HEK293T (cell line): ENCODE measurements around the gene DACH1.

Experiments
- CTCF ChIA-PET: fragments of 350-600 bp; formaldehyde crosslinking; extraction: SDS; loops from one replicate; lab custom pipeline; 2021; ENCODE audit warnings: antibody characterized with exemption, inconsistent platforms; lab: Yijun Ruan, JAX
- POLR2A ChIA-PET: fragments of 350-600 bp; formaldehyde crosslinking; extraction: SDS; loops from one replicate; lab custom pipeline; 2020; ENCODE audit warnings: antibody characterized with exemption, inconsistent platforms; lab: Yijun Ruan, JAX
- DNase-seq: peaks from one replicate; pipeline ENCODE4 v3.0.0; 2012; ENCODE audit warnings: mixed read lengths; ENCODE audit errors: extremely low spot score
- ARNT ChIP-seq: fragments of 450-650 bp; IDR thresholded peaks from 2 replicates; pipeline ENCODE4 v1.6.1; 2017; ENCODE audit warnings: mild to moderate bottlenecking
- BHLHE40 ChIP-seq: fragments of 450-650 bp; IDR thresholded peaks from 2 replicates; pipeline ENCODE4 v1.6.1; 2016; ENCODE audit warnings: mild to moderate bottlenecking, moderate library complexity, borderline replicate concordance
- CTBP1 ChIP-seq: fragments of 450-650 bp; IDR thresholded peaks from 2 replicates; pipeline ENCODE4 v1.6.1; 2016; ENCODE audit warnings: borderline replicate concordance
- ELF4 ChIP-seq: fragments of 450-650 bp; IDR thresholded peaks from 2 replicates; pipeline ENCODE4 v1.6.1; 2017; ENCODE audit warnings: antibody characterized with exemption
- FOXA1 ChIP-seq: fragments of 450-650 bp; IDR thresholded peaks from 2 replicates; pipeline ENCODE4 v1.6.1; 2016; ENCODE audit warnings: mild to moderate bottlenecking
- FOXK2 ChIP-seq: fragments of 450-650 bp; IDR thresholded peaks from 2 replicates; pipeline ENCODE4 v1.6.1; 2016; ENCODE audit warnings: mild to moderate bottlenecking
- FOXM1 ChIP-seq: fragments of 450-650 bp; IDR thresholded peaks from 2 replicates; pipeline ENCODE4 v1.6.1; 2017; ENCODE audit warnings: mild to moderate bottlenecking, borderline replicate concordance
- HDGF ChIP-seq: fragments of 450-650 bp; IDR thresholded peaks from 2 replicates; pipeline ENCODE4 v1.6.1; 2017; ENCODE audit warnings: antibody characterized with exemption, borderline replicate concordance
- L3MBTL2 ChIP-seq: fragments of 450-650 bp; conservative IDR thresholded peaks from 2 replicates; pipeline ENCODE4 v1.6.1; 2016; ENCODE audit warnings: mild to moderate bottlenecking
- LEF1 ChIP-seq: fragments of 450-650 bp; IDR thresholded peaks from 2 replicates; pipeline ENCODE4 v1.6.1; 2017; ENCODE audit warnings: mild to moderate bottlenecking, borderline replicate concordance
- NFRKB ChIP-seq: fragments of 450-650 bp; IDR thresholded peaks from 2 replicates; pipeline ENCODE4 v1.6.1; 2016; ENCODE audit warnings: mild to moderate bottlenecking, moderate library complexity
- PKNOX1 ChIP-seq: fragments of 450-650 bp; IDR thresholded peaks from 2 replicates; pipeline ENCODE4 v1.6.1; 2016
- SP1 ChIP-seq: fragments of 450-650 bp; IDR thresholded peaks from 2 replicates; pipeline ENCODE4 v1.6.1; 2017
- SUZ12 ChIP-seq: fragments of 450-650 bp; IDR thresholded peaks from 2 replicates; pipeline ENCODE4 v1.6.1; 2016; ENCODE audit warnings: mild to moderate bottlenecking
- TARDBP ChIP-seq: fragments of 450-650 bp; IDR thresholded peaks from 2 replicates; pipeline ENCODE4 v1.6.1; 2016
- ZNF384 ChIP-seq: fragments of 450-650 bp; IDR thresholded peaks from 2 replicates; pipeline ENCODE4 v1.6.1; 2016

Gene DACH1

DNA sequence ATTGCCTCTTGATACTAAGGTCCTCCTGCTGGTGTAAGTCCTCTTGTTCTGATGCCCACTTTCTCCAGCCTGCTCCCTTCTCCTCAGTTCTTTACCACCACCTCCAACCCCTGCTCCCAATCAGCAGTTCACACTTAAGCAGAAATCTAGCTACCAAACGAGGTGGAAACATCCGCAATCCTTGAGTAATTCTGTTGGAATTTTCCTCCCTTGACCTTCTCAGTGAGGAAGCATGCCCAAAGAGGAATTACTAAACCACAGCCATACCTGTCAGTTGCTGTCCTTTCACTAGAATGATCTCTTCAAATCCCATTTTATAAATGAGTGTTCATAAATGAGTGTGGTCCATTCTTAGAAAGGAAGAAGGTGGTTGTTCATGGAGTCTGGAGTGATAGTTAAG lies 289.9 kb downstream of the DACH1 start:
- POLR2A ChIA-PET: no interaction called here
- no peak for TF ChIP-seq FOXM1
- TF ChIP-seq ARNT: no peak
- TF ChIP-seq BHLHE40: no peak
- TF ChIP-seq HDGF: no peak
- TF ChIP-seq SUZ12: no peak
- TF ChIP-seq SP1: no peak
- no peak for TF ChIP-seq LEF1
- no peak for TF ChIP-seq L3MBTL2
- no peak for TF ChIP-seq CTBP1
- TF ChIP-seq ZNF384: no peak
- no peak for TF ChIP-seq NFRKB
- TF ChIP-seq ELF4: no peak
- CTCF ChIA-PET: interaction anchor here (0.5 kb wide), 1 partner anchor 61 kb away, joined by 3 read pairs; no protein-coding TSS in a partner anchor
- no peak for DNase-seq

GRCh38 chr13:71576571-71576970 lies 290.4 kb downstream of the DACH1 start:
- DNase-seq: no peak
- POLR2A ChIA-PET: no interaction called here
- CTCF ChIA-PET: interaction anchor here (0.5 kb wide), 1 partner anchor 61 kb away, joined by 3 read pairs; no protein-coding TSS in a partner anchor
- TF ChIP-seq HDGF (no peak), BHLHE40 (no peak), FOXK2 (no peak), ARNT (no peak)

GRCh38 chr13:71546881-71547280 lies 320.1 kb downstream of the DACH1 start:
- no peak for DNase-seq
- TF ChIP-seq HDGF (no peak), FOXA1 (no peak), ZNF384 (no peak), SP1 (no peak), ARNT (no peak), TARDBP (no peak), BHLHE40 (no peak), LEF1 (no peak), FOXK2 (no peak)
- ChIA-PET CTCF (no interaction called here), POLR2A (no interaction called here)

GRCh38 chr13:71540098-71540497 lies 326.9 kb downstream of the DACH1 start:
- TF ChIP-seq SUZ12 (no peak), BHLHE40 (no peak)
- DNase-seq: no peak
- ChIA-PET CTCF (no interaction called here), POLR2A (no interaction called here)

DNA sequence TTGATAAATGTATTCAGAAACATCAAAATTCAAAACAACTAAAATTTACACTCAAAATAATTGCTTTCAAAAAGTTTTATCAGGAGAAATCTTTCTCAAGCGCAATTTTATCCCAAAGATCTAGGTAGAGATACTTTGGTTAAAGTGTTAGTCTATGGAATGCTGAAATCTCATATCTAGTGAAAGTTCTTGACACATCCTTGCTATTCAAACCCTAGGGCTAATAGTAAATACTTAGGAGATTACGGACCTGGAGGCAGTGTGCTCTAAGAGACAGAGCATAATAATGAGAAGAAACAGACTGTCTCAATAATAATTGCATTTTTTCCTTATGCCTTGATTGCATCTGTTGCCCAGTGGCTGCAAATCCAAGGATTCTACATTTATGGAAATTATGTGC lies 330.8 kb downstream of the DACH1 start:
- POLR2A ChIA-PET: interaction anchor here (1.3 kb wide), 1 partner anchor 9 kb away, joined by 3 read pairs; no protein-coding TSS in a partner anchor
- TF ChIP-seq TARDBP (no peak), NFRKB (no peak), FOXK2 (no peak), HDGF (no peak)
- CTCF ChIA-PET: no interaction called here
- DNase-seq: no peak

GRCh38 chr13:71524613-71525304 lies 342.2 kb downstream of the DACH1 start:
- ChIA-PET CTCF (interaction anchor here (0.7 kb wide), 2 partner anchors 14 to 528 kb away, joined by 3 read pairs; no protein-coding TSS in a partner anchor), POLR2A (no interaction called here)
- TF ChIP-seq SP1: no peak
- TF ChIP-seq FOXA1: no peak
- TF ChIP-seq ZNF384: no peak
- no peak for TF ChIP-seq SUZ12
- no peak for TF ChIP-seq HDGF
- TF ChIP-seq ARNT: no peak
- TF ChIP-seq FOXK2: no peak
- no peak for TF ChIP-seq BHLHE40
- TF ChIP-seq TARDBP: no peak
- TF ChIP-seq ELF4: no peak
- no peak for TF ChIP-seq FOXM1
- TF ChIP-seq PKNOX1: no peak
- no peak for TF ChIP-seq NFRKB
- TF ChIP-seq L3MBTL2: no peak
- no peak for TF ChIP-seq LEF1
- TF ChIP-seq CTBP1: no peak
- DNase-seq: no peak

DNA sequence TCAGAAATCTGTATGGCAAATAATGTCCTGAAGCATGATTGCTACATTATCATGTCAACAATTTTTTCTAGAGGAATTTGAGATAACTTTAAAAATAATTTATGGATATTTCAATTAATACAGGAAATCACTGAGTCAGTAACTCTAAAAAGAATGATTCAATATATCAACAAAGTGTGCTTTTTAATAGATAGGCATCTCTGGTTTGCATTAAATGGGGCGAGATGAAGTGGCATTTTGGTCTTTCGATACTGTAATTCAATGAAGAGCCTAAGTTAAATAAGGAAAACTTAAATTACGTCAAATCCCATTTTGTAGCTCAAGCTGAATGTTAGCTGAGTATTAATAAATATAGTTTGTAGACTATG lies 342.8 kb downstream of the DACH1 start:
- TF ChIP-seq NFRKB (no peak), ELF4 (no peak), ARNT (no peak)
- ChIA-PET CTCF (interaction anchor here (0.7 kb wide), 2 partner anchors 14 to 528 kb away, joined by 3 read pairs; no protein-coding TSS in a partner anchor), POLR2A (no interaction called here)
- DNase-seq: no peak

DNA sequence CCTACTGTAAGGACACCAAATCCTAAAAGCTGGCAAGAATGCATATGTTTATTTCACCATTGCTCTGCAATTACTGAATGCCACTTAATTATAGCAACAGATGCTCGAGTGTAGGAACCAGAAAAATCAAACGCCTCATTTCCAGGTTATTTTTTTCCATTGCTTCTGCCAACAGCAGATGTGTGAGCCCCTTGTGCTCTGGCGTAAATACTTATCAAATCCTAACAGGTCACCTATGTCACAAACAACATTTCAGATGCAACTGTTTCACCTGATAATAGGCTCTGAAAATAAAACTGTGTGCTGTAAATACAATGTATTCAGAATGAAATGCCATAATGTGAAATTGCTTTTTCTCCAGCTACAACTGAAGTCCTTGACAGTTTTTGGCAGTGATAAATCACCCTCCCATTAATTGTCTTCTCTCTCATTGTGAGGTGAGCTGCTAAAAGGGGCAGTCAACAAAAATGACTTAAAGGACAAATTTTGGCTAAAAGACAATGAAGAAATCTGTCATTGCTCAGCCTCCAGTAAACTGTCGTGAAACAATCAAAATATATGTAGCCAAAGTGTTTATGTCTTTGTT lies 344.0 kb downstream of the DACH1 start:
- CTCF ChIA-PET: no interaction called here

More for the DNA sequence above, 344.0 kb downstream of the DACH1 start:
- POLR2A ChIA-PET: no interaction called here
- TF ChIP-seq NFRKB (no peak), ZNF384 (no peak), TARDBP (no peak), PKNOX1 (peak; percentile 54), SP1 (no peak), ELF4 (no peak), LEF1 (no peak)
- no peak for DNase-seq
